Loucy (cell line): ENCODE results near the gene C1QL1.

ENCODE experiments used
- EZH2phosphoT487 ChIP-seq: fragments of 200-600 bp; IDR thresholded peaks from 2 replicates; pipeline ENCODE4 v1.6.1; 2018; ENCODE audit warnings: antibody characterized with exemption, mild to moderate bottlenecking, moderate library complexity, borderline replicate concordance
- TF ChIP-seq, protein P1 (sequence below): fragments of 200-600 bp; sonication (generic); conservative IDR thresholded peaks from 2 replicates; pipeline ENCODE4 v1.5.1; 2014; ENCODE audit warnings: mild to moderate bottlenecking, antibody characterized with exemption, low read length

DNA sequence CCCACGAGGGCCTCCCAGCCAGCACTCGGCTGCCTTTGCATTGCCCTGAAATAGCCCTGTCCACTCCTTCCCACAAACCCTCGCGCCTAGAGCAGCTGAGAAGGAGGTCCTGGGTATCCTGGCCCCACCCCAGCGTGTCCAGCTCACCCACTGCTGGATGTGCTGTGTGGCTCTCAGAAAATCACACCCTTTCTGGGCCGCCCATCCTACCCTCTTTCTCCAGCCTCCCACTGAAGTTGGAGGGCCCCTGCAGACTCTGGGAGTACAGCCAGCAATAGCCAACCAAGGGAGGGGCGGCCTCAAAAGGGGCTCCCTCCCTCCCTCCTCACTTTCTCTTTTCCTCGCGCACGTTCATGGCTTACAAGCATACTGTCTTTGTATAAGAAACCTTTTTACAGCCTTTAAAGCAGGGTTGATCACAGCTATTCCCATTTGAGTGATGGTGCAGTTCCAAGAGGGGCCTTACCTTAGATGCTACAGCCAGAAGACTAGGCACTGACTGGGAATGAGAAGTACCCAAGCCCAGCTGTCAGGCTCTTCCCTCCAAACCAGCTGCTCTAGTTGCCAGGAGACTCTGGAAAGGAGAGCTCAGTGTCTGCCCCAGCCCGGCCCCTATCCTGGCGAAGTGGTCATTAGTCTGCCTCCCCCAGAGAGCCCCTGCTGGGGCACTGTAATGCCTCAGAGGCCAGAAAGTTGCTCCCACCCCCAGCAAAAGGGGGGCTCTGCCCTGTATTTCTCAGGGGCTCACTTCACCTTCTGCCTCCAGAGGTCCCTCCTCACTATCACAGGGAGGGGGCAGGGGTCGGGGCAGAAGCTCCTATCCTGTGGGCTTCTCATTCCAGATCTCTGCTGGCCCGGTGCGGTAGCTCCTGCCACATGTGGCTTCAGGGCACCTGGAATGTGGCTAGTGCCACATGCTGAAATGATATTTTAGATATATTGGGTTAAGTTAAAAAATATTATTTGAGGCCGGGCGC is 45.2 kb upstream of the C1QL1 start:
- TF ChIP-seq, protein P1, sequence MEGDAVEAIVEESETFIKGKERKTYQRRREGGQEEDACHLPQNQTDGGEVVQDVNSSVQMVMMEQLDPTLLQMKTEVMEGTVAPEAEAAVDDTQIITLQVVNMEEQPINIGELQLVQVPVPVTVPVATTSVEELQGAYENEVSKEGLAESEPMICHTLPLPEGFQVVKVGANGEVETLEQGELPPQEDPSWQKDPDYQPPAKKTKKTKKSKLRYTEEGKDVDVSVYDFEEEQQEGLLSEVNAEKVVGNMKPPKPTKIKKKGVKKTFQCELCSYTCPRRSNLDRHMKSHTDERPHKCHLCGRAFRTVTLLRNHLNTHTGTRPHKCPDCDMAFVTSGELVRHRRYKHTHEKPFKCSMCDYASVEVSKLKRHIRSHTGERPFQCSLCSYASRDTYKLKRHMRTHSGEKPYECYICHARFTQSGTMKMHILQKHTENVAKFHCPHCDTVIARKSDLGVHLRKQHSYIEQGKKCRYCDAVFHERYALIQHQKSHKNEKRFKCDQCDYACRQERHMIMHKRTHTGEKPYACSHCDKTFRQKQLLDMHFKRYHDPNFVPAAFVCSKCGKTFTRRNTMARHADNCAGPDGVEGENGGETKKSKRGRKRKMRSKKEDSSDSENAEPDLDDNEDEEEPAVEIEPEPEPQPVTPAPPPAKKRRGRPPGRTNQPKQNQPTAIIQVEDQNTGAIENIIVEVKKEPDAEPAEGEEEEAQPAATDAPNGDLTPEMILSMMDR, result no peak
- TF ChIP-seq EZH2phosphoT487, result no peak
